Right lobe of liver (tissue), 4 donors: ENCODE results near the gene POU6F1.

Experiments used
- CTCF ChIP-seq, 4 donors: fragments of 200-600 bp in 3 of 4; fragments of 450-650 bp in 1 of 4; IDR thresholded peaks; one replicate each; pipeline versions ENCODE4 v1.5.1 to v1.8.0; 2016 to 2022; ENCODE audit warnings: antibody characterized with exemption in 4 of 4, mild to moderate bottlenecking in 2 of 4
- POLR2A ChIP-seq: fragments of 450-650 bp; IDR thresholded peaks from one replicate; pipeline ENCODE4 v1.6.1; 2017; ENCODE audit warnings: antibody characterized with exemption, mild to moderate bottlenecking
- donor health status: DM: no; HTN: no; CAD: no.
- donor health status: DM: no; HTN: no; CAD: no.
- donor health status: DM: no; HTN: yes; CAD: no.

- TF ChIP-seq CTCF (IDR thresholded peaks at IDR 0.05) (no peak), POLR2A (no peak)
Measured at GRCh38 chr12:51265024-51265423, 47.2 kb upstream of the POU6F1 start.
